Spleen (tissue), 11 donors: Measurements from ENCODE around the gene HSD17B12. TPM values are rescaled to one million over a fixed set of nuclear protein-coding genes. Genes with fewer than 3 reads are reported as not detected.

Experiments
- DNase-seq: peaks from one replicate; pipeline ENCODE4 v3.0.0-alpha.2; 2020
- H3K27ac ChIP-seq, 8 donors: fragments of 200-600 bp; sonication (generic) in 7 of 8; 1 replicate in 4 of 8; 2 replicates in 4 of 8; pipeline versions ENCODE4 v1.5.0 to v1.8.0; 2016 to 2021; ENCODE audit warnings: inconsistent platforms in 4 of 8, mild to moderate bottlenecking in 4 of 8, moderate library complexity in 1 of 8
- H3K27me3 ChIP-seq, 7 donors: fragments of 200-600 bp; sonication (generic) in 6 of 7; replicated peaks in 1 of 7; 1 replicate in 4 of 7; 2 replicates in 3 of 7; pipeline versions ENCODE4 v1.5.0 to v1.8.0; 2016 to 2021; ENCODE audit warnings: inconsistent platforms in 3 of 7, mild to moderate bottlenecking in 1 of 7
- H3K36me3 ChIP-seq, 6 donors: fragments of 200-600 bp; sonication (generic) in 5 of 6; 1 replicate in 4 of 6; 2 replicates in 2 of 6; pipeline versions ENCODE4 v1.5.0 to v1.8.0; 2016 to 2021; ENCODE audit warnings: inconsistent platforms in 2 of 6
- H3K4me1 ChIP-seq, 6 donors: fragments of 200-600 bp; sonication (generic) in 5 of 6; 1 replicate in 3 of 6; 2 replicates in 3 of 6; pipeline versions ENCODE4 v1.5.0 to v1.8.0; 2016 to 2021; ENCODE audit warnings: inconsistent platforms in 3 of 6
- H3K4me3 ChIP-seq, 8 donors: fragments of 200-600 bp; sonication (generic) in 7 of 8; 1 replicate in 4 of 8; 2 replicates in 4 of 8; pipeline versions ENCODE4 v1.5.0 to v1.8.0; 2016 to 2021; ENCODE audit warnings: inconsistent platforms in 4 of 8, mild to moderate bottlenecking in 4 of 8, moderate library complexity in 2 of 8
- H3K9me3 ChIP-seq, 8 donors: fragments of 200-600 bp; sonication (generic) in 7 of 8; 1 replicate in 4 of 8; 2 replicates in 4 of 8; pipeline versions ENCODE4 v1.5.0 to v1.8.0; 2016 to 2021; ENCODE audit warnings: inconsistent platforms in 4 of 8
- POLR2A ChIP-seq, 3 donors: fragments of 450-650 bp; IDR thresholded peaks; one replicate each; pipeline ENCODE4 v1.5.1; 2017; ENCODE audit warnings: antibody characterized with exemption in 3 of 3, mild to moderate bottlenecking in 1 of 3
- POLR2AphosphoS5 ChIP-seq, 3 donors: sonication (generic); formaldehyde crosslinking; IDR thresholded peaks; one replicate each; pipeline ENCODE4 v1.5.1; 2017; ENCODE audit warnings: antibody characterized with exemption in 3 of 3
- WGBS, 5 donors: extraction: QIAGEN DNeasy Blood & Tissue Kit in 3 of 5; methylation state at CpG; one replicate each; pipeline versions ENCODE4 v1.1.5 to v1.1.7; 2013 to 2018; 5-methylcytosine and 5-hydroxymethylcytosine counted together
- intact Hi-C: fragments of 100-400 bp; cut with DNase I; formaldehyde crosslinking; loops from one replicate; pipeline ENCODE4 v1.15.0; 2023; ENCODE audit warnings: low total_unique reads
- polyA plus RNA-seq, 3 donors: library from polyadenylated mRNA; stranded (reverse); fragments of 200-250 nt; gene quantifications; one replicate each; pipeline ENCODE4 v1.2.1, GENCODE V29; 2013
- total RNA-seq, 7 donors: library from RNA; depleted of rRNA in 3 of 7; stranded (reverse); fragments of >200 nt in 3 of 7; fragmentation: NEBNext Ultra II Directional in 4 of 7; extraction: Animal tissue kit (Norgen Biotek cat#: 25700) in 4 of 7; gene quantifications; one replicate each; pipeline versions ENCODE4 v1.1.0 to v1.2.1, GENCODE V29; 2016 to 2021
- TF ChIP-seq, protein P1 (sequence below), 11 experiments: fragments of 200-600 bp in 7 of 11; fragments of 450-650 bp in 4 of 11; sonication (generic) in 4 of 11; IDR thresholded peaks in 8 of 11; conservative IDR thresholded peaks in 3 of 11; 1 replicate in 7 of 11; 2 replicates in 4 of 11; pipeline versions ENCODE4 v1.4.0 to v1.8.0; 2016 to 2021; ENCODE audit warnings: antibody characterized with exemption in 11 of 11, inconsistent platforms in 4 of 11, mild to moderate bottlenecking in 1 of 11
- donor health status: healthy with polysubstance abuse.
- donor health status: DM: no; HTN: no; CAD: no; lungs with moderate emphysema.
- donor health status: DM: no; HTN: no; CAD: no.
- donor health status: Bipolar disorder and iron deficiency.
- donor health status: healthy.
- donor health status: DM: no; HTN: no; CAD: no.
- donor health status: DM: yes; HTN: yes; CAD: no.

HSD17B12 gene
- total and polyA plus RNA-seq, 10 donors, result 17.5 to 80.0 (median 56.3) TPM

DNA sequence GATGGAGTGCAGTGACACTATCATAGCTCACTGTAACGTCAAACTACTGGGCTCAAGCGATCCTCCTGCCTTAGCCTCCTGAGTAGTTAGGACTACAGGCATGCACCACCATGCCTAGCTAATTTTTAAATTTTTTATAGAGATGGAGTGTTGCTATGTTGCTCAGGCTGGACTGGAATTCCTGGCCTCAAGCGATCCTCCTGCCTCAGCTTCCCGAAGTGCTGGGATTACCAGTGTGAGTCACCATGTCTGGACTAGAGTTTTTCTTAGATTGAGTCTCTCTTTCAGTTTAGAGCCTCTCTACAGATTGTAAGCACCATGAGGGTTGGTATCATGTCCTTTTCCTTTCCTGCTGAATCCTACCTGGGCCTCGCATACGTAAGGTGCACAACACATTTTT lies 142.8 kb downstream of the HSD17B12 start:
- Histone ChIP-seq H3K36me3 (peaks cover 0 to 55% (median 6%) of the 10 kb centered on the region in 6 donors), H3K4me3 (no peak overlapping the region), H3K27ac (no peak overlapping the region), H3K4me1 (no peaks in the 10 kb centered on the region), H3K9me3 (no peaks in the 10 kb centered on the region), H3K27me3 (no peaks in the 10 kb centered on the region)
- intact Hi-C loops, result no loop called here
- DNase-seq, result no peak
- TF ChIP-seq, protein P1, sequence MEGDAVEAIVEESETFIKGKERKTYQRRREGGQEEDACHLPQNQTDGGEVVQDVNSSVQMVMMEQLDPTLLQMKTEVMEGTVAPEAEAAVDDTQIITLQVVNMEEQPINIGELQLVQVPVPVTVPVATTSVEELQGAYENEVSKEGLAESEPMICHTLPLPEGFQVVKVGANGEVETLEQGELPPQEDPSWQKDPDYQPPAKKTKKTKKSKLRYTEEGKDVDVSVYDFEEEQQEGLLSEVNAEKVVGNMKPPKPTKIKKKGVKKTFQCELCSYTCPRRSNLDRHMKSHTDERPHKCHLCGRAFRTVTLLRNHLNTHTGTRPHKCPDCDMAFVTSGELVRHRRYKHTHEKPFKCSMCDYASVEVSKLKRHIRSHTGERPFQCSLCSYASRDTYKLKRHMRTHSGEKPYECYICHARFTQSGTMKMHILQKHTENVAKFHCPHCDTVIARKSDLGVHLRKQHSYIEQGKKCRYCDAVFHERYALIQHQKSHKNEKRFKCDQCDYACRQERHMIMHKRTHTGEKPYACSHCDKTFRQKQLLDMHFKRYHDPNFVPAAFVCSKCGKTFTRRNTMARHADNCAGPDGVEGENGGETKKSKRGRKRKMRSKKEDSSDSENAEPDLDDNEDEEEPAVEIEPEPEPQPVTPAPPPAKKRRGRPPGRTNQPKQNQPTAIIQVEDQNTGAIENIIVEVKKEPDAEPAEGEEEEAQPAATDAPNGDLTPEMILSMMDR (IDR thresholded peaks at IDR 0.05 in 8 of 11, conservative IDR thresholded peaks at IDR 0.05 in 3 of 11), result no peak
- TF ChIP-seq POLR2A (IDR thresholded peaks at IDR 0.05), result no peak
- no peak for TF ChIP-seq POLR2AphosphoS5 (IDR thresholded peaks at IDR 0.05)
- 96 to 99% (median 98%) methylated on average over 6 of the region's 6 CpGs for WGBS, 5 donors

GRCh38 chr11:43823851-43824250 lies 143.3 kb downstream of the HSD17B12 start:
- H3K4me3 ChIP-seq, result no peak overlapping the region
- no peak for DNase-seq
- no peak overlapping the region for H3K27ac ChIP-seq
- no peaks in the 10 kb centered on the region for H3K27me3 ChIP-seq
- no peaks in the 10 kb centered on the region for H3K9me3 ChIP-seq
- peaks cover 0 to 55% (median 5%) of the 10 kb centered on the region in 6 donors for H3K36me3 ChIP-seq
- intact Hi-C loops, result no loop called here
- 86 to 99% (median 91%) methylated on average over 5 of the region's 5 CpGs for WGBS, 5 donors
- no peaks in the 10 kb centered on the region for H3K4me1 ChIP-seq
- TF ChIP-seq POLR2A (IDR thresholded peaks at IDR 0.05), result no peak
- no peak for TF ChIP-seq POLR2AphosphoS5 (IDR thresholded peaks at IDR 0.05)
- TF ChIP-seq, protein P1 (IDR thresholded peaks at IDR 0.05 in 8 of 11, conservative IDR thresholded peaks at IDR 0.05 in 3 of 11), result no peak

GRCh38 chr11:43825217-43825816 lies 144.8 kb downstream of the HSD17B12 start:
- Histone ChIP-seq H3K4me1 (no peaks in the 10 kb centered on the region), H3K27me3 (no peaks in the 10 kb centered on the region), H3K36me3 (peaks cover 0 to 40% (median 4%) of the 10 kb centered on the region in 6 donors), H3K4me3 (no peak overlapping the region), H3K27ac (no peak overlapping the region), H3K9me3 (no peaks in the 10 kb centered on the region)
- DNase-seq, result no peak
- intact Hi-C loops, result no loop called here
- 65 to 80% (median 74%) methylated on average over 5 of the region's 5 CpGs for WGBS, 5 donors
- no peak for TF ChIP-seq POLR2AphosphoS5 (IDR thresholded peaks at IDR 0.05)
- TF ChIP-seq, protein P1 (IDR thresholded peaks at IDR 0.05 in 8 of 11, conservative IDR thresholded peaks at IDR 0.05 in 3 of 11), result peak in 8 of 11 experiments; percentile 13 to 58 (median 48)
- no peak for TF ChIP-seq POLR2A (IDR thresholded peaks at IDR 0.05)

DNA sequence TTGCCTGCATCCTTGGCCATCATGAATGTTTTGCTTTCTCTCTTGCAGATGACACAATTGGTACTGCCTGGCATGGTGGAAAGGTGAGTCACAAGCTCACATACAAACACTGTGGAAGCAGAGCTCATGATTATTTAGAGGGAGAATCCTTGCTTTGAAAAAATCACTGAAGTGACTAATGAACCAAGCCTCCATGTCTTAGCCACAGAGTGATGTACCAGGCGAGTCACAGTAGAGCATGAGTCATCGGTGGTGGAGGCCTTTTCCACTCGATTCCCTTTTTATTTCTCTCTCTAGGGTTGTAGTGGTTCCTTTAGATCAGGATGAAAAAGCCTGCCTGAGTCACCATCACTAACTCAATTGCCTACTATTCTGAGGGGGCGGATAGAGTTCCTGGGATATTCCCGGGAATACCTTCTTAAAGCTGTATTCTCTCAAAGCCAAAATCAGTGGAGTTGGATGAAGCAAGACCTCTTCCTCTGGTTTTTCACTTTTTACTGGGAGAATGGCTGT lies 150.4 kb downstream of the HSD17B12 start:
- Histone ChIP-seq H3K27me3 (no peaks in the 10 kb centered on the region), H3K4me3 (no peak overlapping the region), H3K36me3 (peaks cover 0 to 32% (median 10%) of the 10 kb centered on the region in 6 donors), H3K27ac (no peak overlapping the region), H3K9me3 (no peaks in the 10 kb centered on the region), H3K4me1 (peaks cover 0 to 8% (median 2%) of the 10 kb centered on the region in 6 donors)
- no peak for DNase-seq
- TF ChIP-seq, protein P1 (IDR thresholded peaks at IDR 0.05 in 8 of 11, conservative IDR thresholded peaks at IDR 0.05 in 3 of 11), result no peak
- TF ChIP-seq POLR2AphosphoS5 (IDR thresholded peaks at IDR 0.05), result no peak
- intact Hi-C loops, result no loop called here
- WGBS, 5 donors, result 73 to 87% (median 82%) methylated on average over 5 of the region's 5 CpGs
